H9 (cell line): Measurements from ENCODE around the gene CCDC86. TPM values are rescaled to one million over a fixed set of nuclear protein-coding genes. Genes with fewer than 3 reads are reported as not detected.

Source experiments
- DNase-seq: peaks from one replicate; pipeline ENCODE4 v3.0.0-alpha.2; 2017
- H2AFZ ChIP-seq: one replicate; pipeline ENCODE4 v1.6.1; 2013; ENCODE audit warnings: mild to moderate bottlenecking, low read length, control low read depth, moderate library complexity
- H2AK5ac ChIP-seq: 2 replicates; pipeline ENCODE4 v1.6.1; 2013; ENCODE audit warnings: low read length, control low read depth, mixed read lengths; ENCODE audit not compliant: insufficient read length
- H2BK120ac ChIP-seq: one replicate; pipeline ENCODE4 v1.6.1; 2013; ENCODE audit warnings: low read depth, mild to moderate bottlenecking, low read length, control low read depth, inconsistent platforms; ENCODE audit not compliant: poor library complexity, severe bottlenecking
- H2BK12ac ChIP-seq: 2 replicates; pipeline ENCODE4 v1.6.1; 2013; ENCODE audit warnings: low read length, control low read depth, mixed read lengths, low read depth; ENCODE audit not compliant: insufficient read length
- H2BK15ac ChIP-seq: 2 replicates; pipeline ENCODE4 v1.6.1; 2013; ENCODE audit warnings: low read depth, low read length, control low read depth
- H2BK20ac ChIP-seq: one replicate; pipeline ENCODE4 v1.6.1; 2013; ENCODE audit warnings: low read depth, mild to moderate bottlenecking, low read length, control low read depth, inconsistent platforms; ENCODE audit not compliant: poor library complexity, severe bottlenecking
- H2BK5ac ChIP-seq: 2 replicates; pipeline ENCODE4 v1.6.1; 2013; ENCODE audit warnings: low read length, control low read depth, mixed read lengths; ENCODE audit not compliant: insufficient read length
- H3K14ac ChIP-seq: 2 replicates; pipeline ENCODE4 v1.6.1; 2013; ENCODE audit warnings: low read length, control low read depth; ENCODE audit not compliant: insufficient read depth
- H3K18ac ChIP-seq: 2 replicates; pipeline ENCODE4 v1.6.1; 2013; ENCODE audit warnings: low read depth, mild to moderate bottlenecking, mixed read lengths, low read length, control low read depth; ENCODE audit not compliant: insufficient read length
- H3K23ac ChIP-seq: 2 replicates; pipeline ENCODE4 v1.6.1; 2013; ENCODE audit warnings: low read length, control low read depth, mixed read lengths, low read depth; ENCODE audit not compliant: insufficient read length
- H3K23me2 ChIP-seq: 2 replicates; pipeline ENCODE4 v1.6.1; 2013; ENCODE audit warnings: low read depth, mild to moderate bottlenecking, mixed read lengths, low read length, control low read depth; ENCODE audit not compliant: insufficient read length, poor library complexity, severe bottlenecking
- H3K27ac ChIP-seq: 2 replicates; pipeline ENCODE4 v1.5.1; 2013; ENCODE audit warnings: low read length, control low read depth, mixed read lengths, low read depth; ENCODE audit not compliant: insufficient read length
- H3K27me3 ChIP-seq: 2 replicates; pipeline ENCODE4 v1.6.1; 2013; ENCODE audit warnings: low read length, control low read depth, inconsistent platforms; ENCODE audit not compliant: insufficient read depth
- H3K4ac ChIP-seq: 2 replicates; pipeline ENCODE4 v1.6.1; 2013; ENCODE audit warnings: low read depth, mild to moderate bottlenecking, control low read depth, inconsistent platforms, low read length, moderate library complexity
- H3K4me1 ChIP-seq: 2 replicates; pipeline ENCODE4 v1.6.1; 2013; ENCODE audit warnings: low read length, control low read depth, inconsistent platforms; ENCODE audit not compliant: insufficient read depth
- H3K4me2 ChIP-seq: 2 replicates; pipeline ENCODE4 v1.6.1; 2013; ENCODE audit warnings: low read length, control low read depth, mixed read lengths; ENCODE audit not compliant: insufficient read length, insufficient read depth
- H3K56ac ChIP-seq: 2 replicates; pipeline ENCODE4 v1.6.1; 2013; ENCODE audit warnings: low read depth, mild to moderate bottlenecking, mixed read lengths, low read length, control low read depth; ENCODE audit not compliant: insufficient read length
- H3K79me1 ChIP-seq: 2 replicates; pipeline ENCODE4 v1.6.1; 2013; ENCODE audit warnings: low read depth, mild to moderate bottlenecking, moderate library complexity, low read length, control low read depth, inconsistent platforms; ENCODE audit not compliant: insufficient read depth, poor library complexity, severe bottlenecking
- H3K79me2 ChIP-seq: 2 replicates; pipeline ENCODE4 v1.6.1; 2013; ENCODE audit warnings: low read length, control low read depth, inconsistent platforms; ENCODE audit not compliant: insufficient read depth
- H3K9ac ChIP-seq: 2 replicates; pipeline ENCODE4 v1.6.1; 2013; ENCODE audit warnings: low read length, control low read depth, mixed read lengths; ENCODE audit not compliant: insufficient read length; ENCODE audit errors: extremely low read depth
- H3K9me3 ChIP-seq: one replicate; pipeline ENCODE4 v1.6.1; 2013; ENCODE audit warnings: low read depth, low read length, inconsistent platforms; ENCODE audit not compliant: control insufficient read depth
- H3T11ph ChIP-seq: one replicate; pipeline ENCODE4 v1.6.1; 2013; ENCODE audit warnings: mild to moderate bottlenecking, low read length, control low read depth, inconsistent platforms
- H4K20me1 ChIP-seq: one replicate; pipeline ENCODE4 v1.6.1; 2013; ENCODE audit not compliant: control insufficient read depth, insufficient read length, insufficient read depth
- H4K5ac ChIP-seq: 2 replicates; pipeline ENCODE4 v1.6.1; 2013; ENCODE audit warnings: low read depth, mild to moderate bottlenecking, mixed read lengths, low read length, control low read depth; ENCODE audit not compliant: insufficient read length
- H4K8ac ChIP-seq: replicated peaks from 2 replicates; pipeline ENCODE4 v1.6.1; 2013; ENCODE audit warnings: low read length, control low read depth, mixed read lengths, low read depth; ENCODE audit not compliant: insufficient read length
- H4K91ac ChIP-seq: 2 replicates; pipeline ENCODE4 v1.6.1; 2013; ENCODE audit warnings: low read depth, mild to moderate bottlenecking, moderate library complexity, mixed read lengths, low read length, control low read depth; ENCODE audit not compliant: insufficient read length
- H3K27ac Mint-ChIP-seq, 3 experiments: 2 replicates in 2 of 3; 3 replicates in 1 of 3; pipeline ENCODE4 v1.8.0; 2020 to 2021; ENCODE audit warnings: mixed read lengths in 3 of 3, mild to moderate bottlenecking in 1 of 3, moderate library complexity in 1 of 3
- H3K27me3 Mint-ChIP-seq: 2 replicates; pipeline ENCODE4 v1.8.0; 2021; ENCODE audit warnings: low read depth, mild to moderate bottlenecking, moderate library complexity, mixed read lengths
- H3K36me3 Mint-ChIP-seq, 3 experiments: 2 replicates in 2 of 3; 3 replicates in 1 of 3; pipeline ENCODE4 v1.8.0; 2020 to 2021; ENCODE audit warnings: low read depth in 3 of 3, mixed read lengths in 3 of 3; ENCODE audit not compliant: insufficient read depth in 1 of 3
- H3K4me1 Mint-ChIP-seq, 2 experiments: 2 replicates each; pipeline ENCODE4 v1.8.0; 2020; ENCODE audit warnings: mixed read lengths in 2 of 2
- H3K4me3 Mint-ChIP-seq, 2 experiments: 2 replicates in 1 of 2; 3 replicates in 1 of 2; pipeline ENCODE4 v1.8.0; 2020 to 2021; ENCODE audit warnings: mild to moderate bottlenecking in 2 of 2, mixed read lengths in 2 of 2, moderate library complexity in 1 of 2
- H3K9me3 Mint-ChIP-seq, 2 experiments: 2 replicates in 1 of 2; 3 replicates in 1 of 2; pipeline ENCODE4 v1.8.0; 2020; ENCODE audit warnings: mild to moderate bottlenecking in 2 of 2, mixed read lengths in 2 of 2, moderate library complexity in 1 of 2
- CTCF ChIP-seq: fragments of 200-600 bp; sonication (generic); conservative IDR thresholded peaks from 3 replicates; pipeline ENCODE4 v1.8.0; 2021; ENCODE audit warnings: antibody characterized with exemption, mild to moderate bottlenecking
- WGBS: extraction: QIAGEN DNeasy Blood & Tissue Kit; methylation state at CpG from one replicate; pipeline ENCODE4 v1.1.7; 2013; ENCODE audit warnings: missing lambda C conversion rate, low lambda C conversion rate, mixed read lengths; ENCODE audit not compliant: insufficient read length; ENCODE audit errors: extremely low coverage; 5-methylcytosine and 5-hydroxymethylcytosine counted together
- total RNA-seq: library from RNA; stranded (reverse); gene quantifications from 2 replicates; pipeline ENCODE4 v1.2.1, GENCODE V29; 2021

CCDC86 gene
- total RNA-seq, 1 experiment from 2014 or later, result 82.3 TPM

DNA sequence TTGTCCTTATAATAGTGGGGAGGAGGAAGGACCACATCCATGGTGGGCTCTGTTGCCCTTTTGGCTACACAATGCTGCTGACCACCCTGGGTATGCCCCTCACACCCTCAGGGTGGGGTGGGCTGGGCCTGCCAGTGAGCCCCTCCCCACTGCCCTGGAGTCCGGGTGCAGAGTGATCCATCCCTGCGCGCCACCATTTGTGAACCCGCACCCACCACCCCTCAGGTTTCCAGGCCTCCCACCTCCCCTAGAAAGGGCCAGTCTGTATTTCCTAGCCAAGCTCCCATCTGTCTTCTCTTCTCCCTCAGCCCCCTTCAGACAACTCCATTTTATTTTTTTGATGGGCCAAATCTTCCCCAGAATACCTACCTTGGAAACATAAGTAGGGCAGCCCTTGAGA lies 31.8 kb upstream of the CCDC86 start:
- Histone ChIP-seq H3K27ac (no peak overlapping the region), H3K23me2 (no peaks in the 10 kb centered on the region), H4K91ac (no peak overlapping the region), H4K8ac (no peak overlapping the region), H3K9ac (no peak overlapping the region), H3K9me3 (no peaks in the 10 kb centered on the region), H3K14ac (no peak overlapping the region), H4K20me1 (no peaks in the 10 kb centered on the region), H2BK120ac (no peak overlapping the region), H3K23ac (no peak overlapping the region), H2AFZ (no peak overlapping the region), H2BK15ac (no peak overlapping the region), H3K4me1 (no peaks in the 10 kb centered on the region), H3K4me2 (no peak overlapping the region), H3K79me2 (no peaks in the 10 kb centered on the region), H2BK12ac (no peak overlapping the region), H3K79me1 (no peaks in the 10 kb centered on the region), H3K27me3 (no peaks in the 10 kb centered on the region), H3K4ac (no peak overlapping the region), H2BK5ac (no peak overlapping the region), H4K5ac (no peak overlapping the region), H2BK20ac (no peak overlapping the region), H3T11ph (no peak overlapping the region), H3K18ac (no peak overlapping the region), H2AK5ac (no peak overlapping the region), H3K56ac (no peak overlapping the region)
- DNase-seq, result no peak
- Mint-ChIP-seq H3K4me1 (peaks cover 0 to 3% of the 10 kb centered on the region in 2 experiments; a peak in 2 of 4 replicates), H3K36me3 (peaks cover 0 to 7% (median 0%) of the 10 kb centered on the region in 3 experiments; a peak in 2 of 7 replicates), H3K27me3 (peaks cover 21% of the 10 kb centered on the region), H3K4me3 (no peak overlapping the region), H3K9me3 (peaks cover 8 to 10% of the 10 kb centered on the region in 2 experiments; a peak in 4 of 5 replicates), H3K27ac (no peak overlapping the region)
- WGBS, result no CpG with 5 or more reads among the region's 4 CpGs
- no peak for TF ChIP-seq CTCF
